IMR-90 (cell line): Measurements from ENCODE around the gene ZAP70. TPM values are rescaled to one million over a fixed set of nuclear protein-coding genes. Genes with fewer than 3 reads are reported as not detected.

ENCODE experiments used
- ATAC-seq: fragments of 200-7000 bp; cut with Tn5 transposase; 2 replicates; pipeline ENCODE4 v1.9.1; 2020; ENCODE audit warnings: low read depth, mild to moderate bottlenecking, moderate library complexity
- BruUV-seq: library from RNA; stranded (reverse); fragments of 400-500 nt; replicated peaks from 2 replicates; lab custom pipeline; 2021; lab: Mats Ljungman, UMichigan
- CTCF ChIA-PET: fragments of 300-600 bp; formaldehyde crosslinking; extraction: SDS; loops from one replicate; lab custom pipeline; 2021; ENCODE audit warnings: antibody characterized with exemption; lab: Yijun Ruan, JAX
- POLR2A ChIA-PET: fragments of 300-600 bp; sonication (Branson Sonifier 250); formaldehyde crosslinking; loops from one replicate; lab custom pipeline; 2022; ENCODE audit warnings: antibody characterized with exemption; ENCODE audit not compliant: unreplicated experiment; lab: Charles Lee
- DNase-seq: peaks from one replicate; pipeline ENCODE4 v3.0.0; 2013
- H2AFZ ChIP-seq: replicated peaks from 2 replicates; pipeline ENCODE3; 2013; ENCODE audit warnings: low read length, mild to moderate bottlenecking; ENCODE audit not compliant: poor library complexity
- H2AK5ac ChIP-seq: 2 replicates; pipeline ENCODE4 v1.6.1; 2013; ENCODE audit warnings: low read depth, low read length, inconsistent platforms
- H2AK9ac ChIP-seq: replicated peaks from 2 replicates; pipeline ENCODE3; 2013; ENCODE audit warnings: mild to moderate bottlenecking, low read depth, low read length, moderate library complexity; ENCODE audit not compliant: poor library complexity
- H2BK120ac ChIP-seq: 2 replicates; pipeline ENCODE4 v1.6.1; 2013; ENCODE audit warnings: low read depth, low read length, inconsistent platforms
- H2BK15ac ChIP-seq: 3 replicates; pipeline ENCODE4 v1.6.1; 2013; ENCODE audit warnings: low read depth, low read length, inconsistent platforms
- H2BK20ac ChIP-seq: 2 replicates; pipeline ENCODE4 v1.6.1; 2013; ENCODE audit warnings: low read depth, mild to moderate bottlenecking, inconsistent platforms, low read length, moderate library complexity
- H2BK5ac ChIP-seq: 2 replicates; pipeline ENCODE4 v1.6.1; 2013; ENCODE audit warnings: mild to moderate bottlenecking, low read depth, low read length, inconsistent platforms; ENCODE audit not compliant: poor library complexity, severe bottlenecking
- H3K14ac ChIP-seq: replicated peaks from 2 replicates; pipeline ENCODE4 v1.6.1; 2013; ENCODE audit warnings: low read depth, low read length, inconsistent platforms
- H3K18ac ChIP-seq: 2 replicates; pipeline ENCODE4 v1.6.1; 2013; ENCODE audit warnings: low read depth, low read length, control low read depth
- H3K23ac ChIP-seq: 2 replicates; pipeline ENCODE4 v1.6.1; 2013; ENCODE audit warnings: low read depth, low read length, inconsistent platforms
- H3K27ac ChIP-seq: 2 replicates; pipeline ENCODE4 v1.5.1; 2013; ENCODE audit warnings: mild to moderate bottlenecking, control low read depth, low read length; ENCODE audit not compliant: insufficient read depth
- H3K27me3 ChIP-seq: 2 replicates; pipeline ENCODE4 v1.6.1; 2013; ENCODE audit warnings: low read length; ENCODE audit not compliant: control insufficient read depth, insufficient read depth
- H3K36me3 ChIP-seq: 2 replicates; pipeline ENCODE4 v1.6.1; 2013; ENCODE audit warnings: low read length, mixed read lengths; ENCODE audit not compliant: control insufficient read depth, insufficient read depth
- H3K4ac ChIP-seq: 2 replicates; pipeline ENCODE4 v1.6.1; 2013; ENCODE audit warnings: low read depth, low read length, inconsistent platforms
- H3K4me1 ChIP-seq: 2 replicates; pipeline ENCODE4 v1.6.1; 2013; ENCODE audit warnings: low read length, mixed read lengths; ENCODE audit not compliant: control insufficient read depth, insufficient read depth
- H3K4me2 ChIP-seq: 2 replicates; pipeline ENCODE4 v1.6.1; 2013; ENCODE audit warnings: low read depth, mild to moderate bottlenecking, control low read depth, low read length, moderate library complexity
- H3K4me3 ChIP-seq: 2 replicates; pipeline ENCODE4 v1.5.1; 2013; ENCODE audit warnings: low read depth, mild to moderate bottlenecking, control low read depth, low read length, moderate library complexity; ENCODE audit not compliant: insufficient read depth
- H3K56ac ChIP-seq: 2 replicates; pipeline ENCODE4 v1.6.1; 2013; ENCODE audit warnings: low read length, inconsistent platforms; ENCODE audit not compliant: insufficient read depth; ENCODE audit errors: extremely low read depth
- H3K79me1 ChIP-seq, 2 experiments: 2 replicates each; pipeline ENCODE4 v1.6.1; 2013; ENCODE audit warnings: low read length in 2 of 2, inconsistent platforms in 1 of 2, low read depth in 1 of 2
- H3K9ac ChIP-seq: 2 replicates; pipeline ENCODE4 v1.6.1; 2013; ENCODE audit warnings: low read depth, low read length, control low read depth
- H3K9me1 ChIP-seq: 2 replicates; pipeline ENCODE4 v1.6.1; 2013; ENCODE audit warnings: low read length, inconsistent platforms; ENCODE audit not compliant: insufficient read depth
- H3K9me3 ChIP-seq: 2 replicates; pipeline ENCODE4 v1.6.1; 2013; ENCODE audit warnings: low read length; ENCODE audit not compliant: control insufficient read depth, insufficient read depth
- H4K20me1 ChIP-seq: 2 replicates; pipeline ENCODE4 v1.6.1; 2013; ENCODE audit warnings: low read length, inconsistent platforms; ENCODE audit not compliant: insufficient read depth
- H4K5ac ChIP-seq: 2 replicates; pipeline ENCODE4 v1.6.1; 2013; ENCODE audit warnings: mild to moderate bottlenecking, low read depth, low read length, control low read depth
- H4K8ac ChIP-seq, 2 experiments: 2 replicates each; pipeline ENCODE4 v1.6.1; 2013; ENCODE audit warnings: low read depth in 2 of 2, low read length in 2 of 2, control low read depth in 1 of 2, inconsistent platforms in 1 of 2
- H4K91ac ChIP-seq: 2 replicates; pipeline ENCODE4 v1.6.1; 2013; ENCODE audit warnings: low read depth, low read length, inconsistent platforms; ENCODE audit not compliant: insufficient read depth
- BHLHE40 ChIP-seq: fragments of 150-350 bp; IDR thresholded peaks from 2 replicates; pipeline ENCODE4 v1.6.1; 2016; ENCODE audit warnings: mild to moderate bottlenecking, low read depth, low read length
- CEBPB ChIP-seq: IDR thresholded peaks from 2 replicates; pipeline ENCODE4 v1.6.1; 2012; ENCODE audit warnings: low read depth, low read length, improper control_type of control experiment
- CHD1 ChIP-seq: IDR thresholded peaks from 2 replicates; pipeline ENCODE4 v1.6.1; 2012; ENCODE audit warnings: low read depth, low read length, improper control_type of control experiment
- FOS ChIP-seq: fragments of 150-350 bp; IDR thresholded peaks from 2 replicates; pipeline ENCODE4 v1.6.1; 2016; ENCODE audit warnings: low read depth, low read length
- MAFK ChIP-seq: IDR thresholded peaks from 2 replicates; pipeline ENCODE4 v1.6.1; 2012; ENCODE audit warnings: low read depth, low read length, improper control_type of control experiment
- MAZ ChIP-seq: IDR thresholded peaks from 2 replicates; pipeline ENCODE4 v1.6.1; 2012; ENCODE audit warnings: low read depth, mild to moderate bottlenecking, low read length, improper control_type of control experiment, moderate library complexity, borderline replicate concordance
- MXI1 ChIP-seq: IDR thresholded peaks from 2 replicates; pipeline ENCODE4 v1.6.1; 2012; ENCODE audit warnings: low read depth, mild to moderate bottlenecking, low read length, moderate library complexity, borderline replicate concordance
- NFE2L2 ChIP-seq: fragments of 150-350 bp; IDR thresholded peaks from 2 replicates; pipeline ENCODE4 v1.6.1; 2016; ENCODE audit warnings: low read depth, mild to moderate bottlenecking, low read length
- POLR2A ChIP-seq: IDR thresholded peaks from 2 replicates; pipeline ENCODE4 v1.6.1; 2012; ENCODE audit warnings: mild to moderate bottlenecking, low read depth, low read length
- RAD21 ChIP-seq: IDR thresholded peaks from 2 replicates; pipeline ENCODE4 v1.6.1; 2012; ENCODE audit warnings: low read length, improper control_type of control experiment
- RCOR1 ChIP-seq: IDR thresholded peaks from 2 replicates; pipeline ENCODE4 v1.6.1; 2012; ENCODE audit warnings: mild to moderate bottlenecking, low read length, improper control_type of control experiment; ENCODE audit not compliant: insufficient replicate concordance
- RFX5 ChIP-seq: IDR thresholded peaks from 2 replicates; pipeline ENCODE4 v1.8.0; 2012; ENCODE audit warnings: low read depth, mild to moderate bottlenecking, low read length, moderate library complexity
- SMC3 ChIP-seq: fragments of 150-350 bp; IDR thresholded peaks from 2 replicates; pipeline ENCODE4 v1.6.1; 2016; ENCODE audit warnings: low read depth, mild to moderate bottlenecking, antibody characterized with exemption, low read length, moderate library complexity
- USF2 ChIP-seq: fragments of 150-350 bp; IDR thresholded peaks from 2 replicates; pipeline ENCODE4 v1.6.1; 2017; ENCODE audit warnings: mild to moderate bottlenecking, antibody characterized with exemption, low read length, low read depth
- WGBS, 2 experiments: methylation state at CpG; one replicate each; pipeline versions ENCODE4 v1.1.5 to v1.1.7; 2013; ENCODE audit warnings: missing lambda C conversion rate in 2 of 2; ENCODE audit not compliant: insufficient read length in 1 of 2; ENCODE audit errors: extremely low coverage in 2 of 2; 5-methylcytosine and 5-hydroxymethylcytosine counted together
- dilution Hi-C: fragments of 300-500 bp; cut with HindIII; formaldehyde crosslinking; loops from one replicate; pipeline ENCODE4 v1.14.3; 2018; ENCODE audit warnings: low sequenced_read_pairs; ENCODE audit not compliant: unreplicated experiment
- in situ Hi-C: fragments of 300-500 bp; cut with MboI; formaldehyde crosslinking; loops from 3 replicates; pipeline ENCODE4 v1.14.3; 2019; ENCODE audit warnings: low sequenced_read_pairs, inconsistent platforms, mixed read lengths
- intact Hi-C: fragments of 100-400 bp; cut with micrococcal nuclease; formaldehyde crosslinking; loops from 2 replicates; pipeline ENCODE4 v1.10.0; 2022
- polyA plus RNA-seq, 3 experiments: library from polyadenylated mRNA; depleted of rRNA; stranded (reverse); fragments of >200 nt; gene quantifications; 2 replicates each; pipeline ENCODE4 v1.2.3, GENCODE V29; 2012; ENCODE audit warnings: low replicate concordance in 1 of 3
- total RNA-seq: library from RNA; depleted of rRNA; stranded (reverse); fragments of >200 nt; gene quantifications from 2 replicates; pipeline ENCODE4 v1.2.3, GENCODE V29; 2012
- TF ChIP-seq, protein P1 (sequence below): conservative IDR thresholded peaks from 2 replicates; pipeline ENCODE4 v1.5.1; 2012; ENCODE audit warnings: mild to moderate bottlenecking, low read depth, low read length, improper control_type of control experiment
- TF ChIP-seq, protein P2 (sequence below): fragments of 150-350 bp; IDR thresholded peaks from 2 replicates; pipeline ENCODE4 v1.6.1; 2016; ENCODE audit warnings: low read depth, mild to moderate bottlenecking, low read length, moderate library complexity, borderline replicate concordance

ZAP70 gene
- total and polyA plus RNA-seq, 2 of the 4 experiments (the other 2 are of a cell fraction): under 0.01 to 0.09 TPM

GRCh38 chr2:97675430-97676113, 37.8 kb upstream of the ZAP70 start:
- Histone ChIP-seq H3K14ac (no peak overlapping the region), H3K9me1 (0 out of 2 replicates have a peak, but pooled peaks cover 3% of the 10 kb centered on the region), H2BK5ac (no peak overlapping the region), H3K56ac (no peak overlapping the region), H3K79me1 (no peaks in the 10 kb centered on the region), H2AK9ac (no peak overlapping the region), H4K20me1 (no peaks in the 10 kb centered on the region), H2BK20ac (no peak overlapping the region), H3K36me3 (no peaks in the 10 kb centered on the region), H2BK15ac (no peak overlapping the region), H2AFZ (no peak overlapping the region), H2BK120ac (no peak overlapping the region), H4K5ac (no peak overlapping the region), H3K4me3 (no peak overlapping the region), H3K27ac (no peak overlapping the region), H2AK5ac (no peak overlapping the region), H4K91ac (no peak overlapping the region), H3K4me1 (peaks cover 2% of the 10 kb centered on the region; the same call in 1 of the 2 replicates), H3K9me3 (no peaks in the 10 kb centered on the region), H3K18ac (no peak overlapping the region), H3K9ac (no peak overlapping the region), H4K8ac (no peak overlapping the region), H3K4ac (no peak overlapping the region), H3K4me2 (no peak overlapping the region), H3K27me3 (no peaks in the 10 kb centered on the region), H3K23ac (no peak overlapping the region)
- ChIA-PET POLR2A (interaction anchor here (0.6 kb wide), 1 partner anchor 26 kb away, joined by 3 read pairs; no protein-coding TSS in a partner anchor), CTCF (interaction anchor here (1.5 kb wide), 1 partner anchor 11 kb away, joined by 4 read pairs; the partner anchor contains the start of gene ACTR1B)
- no TSS peak for BruUV-seq
- intact Hi-C loops (no loop called here), dilution Hi-C loops (no loop called here), in situ Hi-C loops (no loop called here)
- ATAC-seq (no peak), DNase-seq (no peak)
- TF ChIP-seq, protein P1, sequence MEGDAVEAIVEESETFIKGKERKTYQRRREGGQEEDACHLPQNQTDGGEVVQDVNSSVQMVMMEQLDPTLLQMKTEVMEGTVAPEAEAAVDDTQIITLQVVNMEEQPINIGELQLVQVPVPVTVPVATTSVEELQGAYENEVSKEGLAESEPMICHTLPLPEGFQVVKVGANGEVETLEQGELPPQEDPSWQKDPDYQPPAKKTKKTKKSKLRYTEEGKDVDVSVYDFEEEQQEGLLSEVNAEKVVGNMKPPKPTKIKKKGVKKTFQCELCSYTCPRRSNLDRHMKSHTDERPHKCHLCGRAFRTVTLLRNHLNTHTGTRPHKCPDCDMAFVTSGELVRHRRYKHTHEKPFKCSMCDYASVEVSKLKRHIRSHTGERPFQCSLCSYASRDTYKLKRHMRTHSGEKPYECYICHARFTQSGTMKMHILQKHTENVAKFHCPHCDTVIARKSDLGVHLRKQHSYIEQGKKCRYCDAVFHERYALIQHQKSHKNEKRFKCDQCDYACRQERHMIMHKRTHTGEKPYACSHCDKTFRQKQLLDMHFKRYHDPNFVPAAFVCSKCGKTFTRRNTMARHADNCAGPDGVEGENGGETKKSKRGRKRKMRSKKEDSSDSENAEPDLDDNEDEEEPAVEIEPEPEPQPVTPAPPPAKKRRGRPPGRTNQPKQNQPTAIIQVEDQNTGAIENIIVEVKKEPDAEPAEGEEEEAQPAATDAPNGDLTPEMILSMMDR: no peak
- TF ChIP-seq FOS: no peak
- no peak for TF ChIP-seq MAFK
- no peak for TF ChIP-seq NFE2L2
- TF ChIP-seq USF2: no peak
- no peak for TF ChIP-seq POLR2A
- TF ChIP-seq MXI1: no peak
- TF ChIP-seq BHLHE40: no peak
- no peak for TF ChIP-seq CEBPB
- TF ChIP-seq MAZ: no peak
- TF ChIP-seq CHD1: no peak
- TF ChIP-seq, protein P2, sequence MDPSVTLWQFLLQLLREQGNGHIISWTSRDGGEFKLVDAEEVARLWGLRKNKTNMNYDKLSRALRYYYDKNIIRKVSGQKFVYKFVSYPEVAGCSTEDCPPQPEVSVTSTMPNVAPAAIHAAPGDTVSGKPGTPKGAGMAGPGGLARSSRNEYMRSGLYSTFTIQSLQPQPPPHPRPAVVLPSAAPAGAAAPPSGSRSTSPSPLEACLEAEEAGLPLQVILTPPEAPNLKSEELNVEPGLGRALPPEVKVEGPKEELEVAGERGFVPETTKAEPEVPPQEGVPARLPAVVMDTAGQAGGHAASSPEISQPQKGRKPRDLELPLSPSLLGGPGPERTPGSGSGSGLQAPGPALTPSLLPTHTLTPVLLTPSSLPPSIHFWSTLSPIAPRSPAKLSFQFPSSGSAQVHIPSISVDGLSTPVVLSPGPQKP: no peak
- TF ChIP-seq RCOR1: no peak
- no peak for TF ChIP-seq RAD21
- no peak for TF ChIP-seq SMC3
- TF ChIP-seq RFX5: no peak
- WGBS, 2 experiments: no CpG with 5 or more reads among the region's 5 CpGs
